WTC11 (cell line): ENCODE measurements around the gene TCF7L1. TPM values are rescaled to one million over a fixed set of nuclear protein-coding genes. Genes with fewer than 3 reads are reported as not detected.
A peak's percentile ranks its signal among the peaks of the same experiment; 100 is the strongest.

Experiments
- ATAC-seq: fragments of 200-7000 bp; cut with Tn5 transposase; 2 replicates; pipeline ENCODE4 v1.10.0; 2021; ENCODE audit warnings: mild to moderate bottlenecking, moderate library complexity
- CTCF ChIA-PET: fragments of 300-600 bp; sonication (Branson Sonifier 250); formaldehyde crosslinking; loops from one replicate; lab custom pipeline; 2021; ENCODE audit warnings: antibody characterized with exemption; lab: Charles Lee
- POLR2A ChIA-PET: fragments of 350-600 bp; sonication (Branson Sonifier 250); formaldehyde crosslinking; loops from one replicate; lab custom pipeline; 2021; ENCODE audit warnings: antibody characterized with exemption; lab: Charles Lee
- DNase-seq: peaks from one replicate; pipeline ENCODE4 v3.0.0; 2021; ENCODE audit warnings: low spot score
- H3K27ac Mint-ChIP-seq: 2 replicates; pipeline ENCODE4 v1.8.0; 2021; ENCODE audit warnings: mixed read lengths
- H3K27me3 Mint-ChIP-seq: 2 replicates; pipeline ENCODE4 v1.8.0; 2021; ENCODE audit warnings: low read depth, mild to moderate bottlenecking, moderate library complexity, mixed read lengths
- H3K36me3 Mint-ChIP-seq: 2 replicates; pipeline ENCODE4 v1.8.0; 2021; ENCODE audit warnings: mixed read lengths
- H3K4me1 Mint-ChIP-seq: 2 replicates; pipeline ENCODE4 v1.8.0; 2022; ENCODE audit warnings: mixed read lengths
- H3K4me3 Mint-ChIP-seq: 2 replicates; pipeline ENCODE4 v1.8.0; 2021; ENCODE audit warnings: mild to moderate bottlenecking, moderate library complexity, mixed read lengths
- H3K9me3 Mint-ChIP-seq: 2 replicates; pipeline ENCODE4 v1.8.0; 2021; ENCODE audit warnings: mixed read lengths
- CREM ChIP-seq: sonication (generic); formaldehyde crosslinking; IDR thresholded peaks from 2 replicates; pipeline ENCODE4 v1.8.1; 2022; ENCODE audit warnings: mild to moderate bottlenecking, missing genetic modification reagents, moderate library complexity
- ELF4 ChIP-seq: sonication (generic); formaldehyde crosslinking; IDR thresholded peaks from 2 replicates; pipeline ENCODE4 v1.8.1; 2022; ENCODE audit warnings: low read depth, mild to moderate bottlenecking, moderate library complexity, missing genetic modification reagents
- EMX1 ChIP-seq: fragments of 250-450 bp; sonication (Bioruptor Pico); IDR thresholded peaks from 2 replicates; pipeline ENCODE4 v1.8.0; 2021; ENCODE audit warnings: mild to moderate bottlenecking
- ESRRA ChIP-seq: sonication (generic); formaldehyde crosslinking; IDR thresholded peaks from 2 replicates; pipeline ENCODE4 v1.8.1; 2022; ENCODE audit warnings: mild to moderate bottlenecking, missing genetic modification reagents, borderline replicate concordance
- GABPB1 ChIP-seq: sonication (generic); formaldehyde crosslinking; IDR thresholded peaks from 2 replicates; pipeline ENCODE4 v1.8.1; 2023; ENCODE audit warnings: mild to moderate bottlenecking, missing genetic modification reagents
- HMGA2 ChIP-seq: fragments of 250-450 bp; sonication (Bioruptor Pico); IDR thresholded peaks from 2 replicates; pipeline ENCODE4 v1.4.0; 2021; ENCODE audit warnings: mild to moderate bottlenecking, moderate library complexity
- NFE2L1 ChIP-seq: sonication (generic); formaldehyde crosslinking; IDR thresholded peaks from 2 replicates; pipeline ENCODE4 v1.8.1; 2023; ENCODE audit warnings: missing genetic modification reagents
- NFYB ChIP-seq: sonication (generic); formaldehyde crosslinking; conservative IDR thresholded peaks from 2 replicates; pipeline ENCODE4 v1.8.0; 2022; ENCODE audit warnings: low read depth, missing genetic modification reagents
- SP1 ChIP-seq: sonication (generic); formaldehyde crosslinking; conservative IDR thresholded peaks from 2 replicates; pipeline ENCODE4 v1.8.1; 2022; ENCODE audit warnings: missing genetic modification reagents
- TCF7 ChIP-seq: sonication (generic); formaldehyde crosslinking; IDR thresholded peaks from 2 replicates; pipeline ENCODE4 v1.8.0; 2022; ENCODE audit warnings: mild to moderate bottlenecking, low read depth, missing genetic modification reagents, moderate library complexity
- ZNF416 ChIP-seq: fragments of 250-450 bp; sonication (Bioruptor Pico); IDR thresholded peaks from 2 replicates; pipeline ENCODE4 v1.9.0; 2021; ENCODE audit warnings: mild to moderate bottlenecking, inconsistent platforms
- ZNF423 ChIP-seq: fragments of 250-450 bp; sonication (Bioruptor Pico); IDR thresholded peaks from 2 replicates; pipeline ENCODE4 v2.1.2; 2022; ENCODE audit warnings: mild to moderate bottlenecking, moderate library complexity
- total RNA-seq: library from RNA; stranded (reverse); gene quantifications from 3 replicates; pipeline ENCODE4 v1.2.3, GENCODE V29; 2021
- TF ChIP-seq, protein P1 (sequence below): sonication (generic); formaldehyde crosslinking; IDR thresholded peaks from 2 replicates; pipeline ENCODE4 v1.8.0; 2023; ENCODE audit warnings: missing genetic modification reagents, mild to moderate bottlenecking, borderline replicate concordance
- TF ChIP-seq, protein P2 (sequence below): sonication (generic); formaldehyde crosslinking; IDR thresholded peaks from 2 replicates; pipeline ENCODE4 v1.8.1; 2022; ENCODE audit warnings: mild to moderate bottlenecking, moderate library complexity, missing genetic modification reagents
- TF ChIP-seq, protein P3 (sequence below): sonication (generic); formaldehyde crosslinking; IDR thresholded peaks from 2 replicates; pipeline ENCODE4 v1.8.0; 2023; ENCODE audit warnings: mild to moderate bottlenecking, missing genetic modification reagents
- TF ChIP-seq, protein P4 (sequence below): fragments of 250-450 bp; sonication (Bioruptor Pico); IDR thresholded peaks from 2 replicates; pipeline ENCODE4 v1.9.0; 2021; ENCODE audit warnings: mild to moderate bottlenecking
- TF ChIP-seq, protein P5 (sequence below): sonication (generic); formaldehyde crosslinking; conservative IDR thresholded peaks from 2 replicates; pipeline ENCODE4 v1.8.1; 2023; ENCODE audit warnings: mild to moderate bottlenecking, low read depth, missing genetic modification reagents, moderate library complexity
- TF ChIP-seq, protein P6 (sequence below): sonication (generic); formaldehyde crosslinking; IDR thresholded peaks from 2 replicates; pipeline ENCODE4 v1.8.0; 2022; ENCODE audit warnings: mild to moderate bottlenecking, missing genetic modification reagents
- TF ChIP-seq, protein P7 (sequence below): sonication (generic); formaldehyde crosslinking; IDR thresholded peaks from 2 replicates; pipeline ENCODE4 v1.8.1; 2022; ENCODE audit warnings: low read depth, missing genetic modification reagents, borderline replicate concordance

Gene TCF7L1
- total RNA-seq, 1 experiment from 2014 or later: 104 TPM

DNA sequence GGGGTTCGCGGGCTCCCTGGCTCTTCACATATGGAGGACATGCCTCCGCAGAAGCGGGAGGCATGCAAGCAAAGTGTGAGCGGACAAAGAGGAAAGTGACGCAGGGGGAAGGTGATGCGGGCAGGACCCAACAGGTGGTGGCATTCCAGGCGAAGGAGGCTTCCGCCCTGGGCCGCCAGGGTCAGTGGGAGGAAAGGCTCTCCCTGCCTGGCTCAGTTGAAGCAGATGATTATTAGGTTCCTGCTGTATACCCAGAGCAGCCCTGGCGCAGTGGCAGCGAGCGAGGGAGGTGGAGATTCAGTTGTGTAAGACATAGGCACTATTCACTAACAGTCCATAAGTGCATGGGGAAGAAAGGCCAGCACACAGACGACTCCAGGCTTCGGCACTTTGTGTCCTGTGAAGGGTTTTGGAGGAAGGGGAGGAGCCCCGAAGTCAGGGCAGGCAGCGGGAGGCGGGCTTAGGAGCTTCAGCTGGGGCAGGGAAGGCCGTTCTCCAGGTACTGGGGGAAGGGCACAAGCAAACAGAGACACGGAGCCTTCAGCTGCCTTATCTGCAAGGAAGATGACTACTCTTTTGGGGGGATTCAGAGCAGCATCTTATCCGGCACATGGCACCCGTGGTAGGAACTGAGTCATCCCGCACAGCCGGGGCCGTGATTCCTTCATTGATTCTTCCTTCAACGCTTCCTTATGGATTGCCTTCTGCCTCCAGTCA is 104.8 kb downstream of the TCF7L1 start (continued):
- TF ChIP-seq, protein P1, sequence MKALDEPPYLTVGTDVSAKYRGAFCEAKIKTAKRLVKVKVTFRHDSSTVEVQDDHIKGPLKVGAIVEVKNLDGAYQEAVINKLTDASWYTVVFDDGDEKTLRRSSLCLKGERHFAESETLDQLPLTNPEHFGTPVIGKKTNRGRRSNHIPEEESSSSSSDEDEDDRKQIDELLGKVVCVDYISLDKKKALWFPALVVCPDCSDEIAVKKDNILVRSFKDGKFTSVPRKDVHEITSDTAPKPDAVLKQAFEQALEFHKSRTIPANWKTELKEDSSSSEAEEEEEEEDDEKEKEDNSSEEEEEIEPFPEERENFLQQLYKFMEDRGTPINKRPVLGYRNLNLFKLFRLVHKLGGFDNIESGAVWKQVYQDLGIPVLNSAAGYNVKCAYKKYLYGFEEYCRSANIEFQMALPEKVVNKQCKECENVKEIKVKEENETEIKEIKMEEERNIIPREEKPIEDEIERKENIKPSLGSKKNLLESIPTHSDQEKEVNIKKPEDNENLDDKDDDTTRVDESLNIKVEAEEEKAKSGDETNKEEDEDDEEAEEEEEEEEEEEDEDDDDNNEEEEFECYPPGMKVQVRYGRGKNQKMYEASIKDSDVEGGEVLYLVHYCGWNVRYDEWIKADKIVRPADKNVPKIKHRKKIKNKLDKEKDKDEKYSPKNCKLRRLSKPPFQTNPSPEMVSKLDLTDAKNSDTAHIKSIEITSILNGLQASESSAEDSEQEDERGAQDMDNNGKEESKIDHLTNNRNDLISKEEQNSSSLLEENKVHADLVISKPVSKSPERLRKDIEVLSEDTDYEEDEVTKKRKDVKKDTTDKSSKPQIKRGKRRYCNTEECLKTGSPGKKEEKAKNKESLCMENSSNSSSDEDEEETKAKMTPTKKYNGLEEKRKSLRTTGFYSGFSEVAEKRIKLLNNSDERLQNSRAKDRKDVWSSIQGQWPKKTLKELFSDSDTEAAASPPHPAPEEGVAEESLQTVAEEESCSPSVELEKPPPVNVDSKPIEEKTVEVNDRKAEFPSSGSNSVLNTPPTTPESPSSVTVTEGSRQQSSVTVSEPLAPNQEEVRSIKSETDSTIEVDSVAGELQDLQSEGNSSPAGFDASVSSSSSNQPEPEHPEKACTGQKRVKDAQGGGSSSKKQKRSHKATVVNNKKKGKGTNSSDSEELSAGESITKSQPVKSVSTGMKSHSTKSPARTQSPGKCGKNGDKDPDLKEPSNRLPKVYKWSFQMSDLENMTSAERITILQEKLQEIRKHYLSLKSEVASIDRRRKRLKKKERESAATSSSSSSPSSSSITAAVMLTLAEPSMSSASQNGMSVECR (CRISPR knock-in tag): no peak
- TF ChIP-seq, protein P2, sequence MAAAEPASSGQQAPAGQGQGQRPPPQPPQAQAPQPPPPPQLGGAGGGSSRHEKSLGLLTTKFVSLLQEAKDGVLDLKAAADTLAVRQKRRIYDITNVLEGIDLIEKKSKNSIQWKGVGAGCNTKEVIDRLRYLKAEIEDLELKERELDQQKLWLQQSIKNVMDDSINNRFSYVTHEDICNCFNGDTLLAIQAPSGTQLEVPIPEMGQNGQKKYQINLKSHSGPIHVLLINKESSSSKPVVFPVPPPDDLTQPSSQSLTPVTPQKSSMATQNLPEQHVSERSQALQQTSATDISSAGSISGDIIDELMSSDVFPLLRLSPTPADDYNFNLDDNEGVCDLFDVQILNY (CRISPR knock-in tag): no peak
- TF ChIP-seq ZNF416 (no peak), ZNF423 (CRISPR knock-in tag) (0 out of 2 replicates have a peak, but pooled peaks have one; percentile 20)
- TF ChIP-seq, protein P3, sequence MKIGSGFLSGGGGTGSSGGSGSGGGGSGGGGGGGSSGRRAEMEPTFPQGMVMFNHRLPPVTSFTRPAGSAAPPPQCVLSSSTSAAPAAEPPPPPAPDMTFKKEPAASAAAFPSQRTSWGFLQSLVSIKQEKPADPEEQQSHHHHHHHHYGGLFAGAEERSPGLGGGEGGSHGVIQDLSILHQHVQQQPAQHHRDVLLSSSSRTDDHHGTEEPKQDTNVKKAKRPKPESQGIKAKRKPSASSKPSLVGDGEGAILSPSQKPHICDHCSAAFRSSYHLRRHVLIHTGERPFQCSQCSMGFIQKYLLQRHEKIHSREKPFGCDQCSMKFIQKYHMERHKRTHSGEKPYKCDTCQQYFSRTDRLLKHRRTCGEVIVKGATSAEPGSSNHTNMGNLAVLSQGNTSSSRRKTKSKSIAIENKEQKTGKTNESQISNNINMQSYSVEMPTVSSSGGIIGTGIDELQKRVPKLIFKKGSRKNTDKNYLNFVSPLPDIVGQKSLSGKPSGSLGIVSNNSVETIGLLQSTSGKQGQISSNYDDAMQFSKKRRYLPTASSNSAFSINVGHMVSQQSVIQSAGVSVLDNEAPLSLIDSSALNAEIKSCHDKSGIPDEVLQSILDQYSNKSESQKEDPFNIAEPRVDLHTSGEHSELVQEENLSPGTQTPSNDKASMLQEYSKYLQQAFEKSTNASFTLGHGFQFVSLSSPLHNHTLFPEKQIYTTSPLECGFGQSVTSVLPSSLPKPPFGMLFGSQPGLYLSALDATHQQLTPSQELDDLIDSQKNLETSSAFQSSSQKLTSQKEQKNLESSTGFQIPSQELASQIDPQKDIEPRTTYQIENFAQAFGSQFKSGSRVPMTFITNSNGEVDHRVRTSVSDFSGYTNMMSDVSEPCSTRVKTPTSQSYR: 0 out of 2 replicates have a peak, but pooled peaks have one; percentile 24
- TF ChIP-seq, all 79 proteins: peak for 14

DNA sequence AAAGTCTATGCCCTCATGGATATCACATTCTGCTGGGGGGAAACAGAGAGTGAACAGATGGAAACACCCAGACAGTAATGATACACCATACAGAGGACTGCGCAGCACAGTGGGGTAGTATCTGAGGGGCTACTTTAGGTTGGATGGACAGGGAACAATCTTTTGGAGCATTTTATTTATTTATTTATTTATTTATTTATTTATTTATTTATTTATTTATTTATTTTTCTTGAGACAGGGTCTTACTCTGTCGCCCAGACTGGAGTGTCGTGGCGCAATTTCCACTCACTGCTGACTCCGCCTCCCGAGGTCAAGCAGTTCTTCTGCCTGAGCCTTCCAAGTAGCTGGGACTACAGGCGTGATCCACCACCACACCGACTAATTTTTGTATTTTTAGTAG is 105.4 kb downstream of the TCF7L1 start:
- Mint-ChIP-seq H3K4me3 (peak overlapping the region; percentile 54), H3K27ac (peak overlapping the region; percentile 98), H3K27me3 (no peaks in the 10 kb centered on the region), H3K4me1 (peaks cover 87% of the 10 kb centered on the region), H3K9me3 (no peaks in the 10 kb centered on the region), H3K36me3 (peaks cover 5% of the 10 kb centered on the region; the same call in 1 of the 2 replicates)
- ATAC-seq (no peak), DNase-seq (no peak)
- ChIA-PET POLR2A (interaction anchor here (3.9 kb wide), 1 partner anchor 18 kb away, joined by 34 read pairs; no protein-coding TSS in a partner anchor), CTCF (interaction anchor here (0.7 to 4.9 kb wide), 9 partner anchors 8 to 53 kb away, joined by 3 to 35 read pairs (median 4); no protein-coding TSS in a partner anchor)
- TF ChIP-seq ESRRA (CRISPR knock-in tag) (no peak), EMX1 (no peak), ELF4 (CRISPR knock-in tag) (no peak), NFYB (no peak), SP1 (CRISPR knock-in tag) (no peak), HMGA2 (no peak), TCF7 (CRISPR knock-in tag) (no peak), GABPB1 (CRISPR knock-in tag) (no peak), NFE2L1 (CRISPR knock-in tag) (no peak), CREM (no peak)
- TF ChIP-seq, protein P4, sequence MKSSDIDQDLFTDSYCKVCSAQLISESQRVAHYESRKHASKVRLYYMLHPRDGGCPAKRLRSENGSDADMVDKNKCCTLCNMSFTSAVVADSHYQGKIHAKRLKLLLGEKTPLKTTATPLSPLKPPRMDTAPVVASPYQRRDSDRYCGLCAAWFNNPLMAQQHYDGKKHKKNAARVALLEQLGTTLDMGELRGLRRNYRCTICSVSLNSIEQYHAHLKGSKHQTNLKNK: no peak
- TF ChIP-seq, protein P5, sequence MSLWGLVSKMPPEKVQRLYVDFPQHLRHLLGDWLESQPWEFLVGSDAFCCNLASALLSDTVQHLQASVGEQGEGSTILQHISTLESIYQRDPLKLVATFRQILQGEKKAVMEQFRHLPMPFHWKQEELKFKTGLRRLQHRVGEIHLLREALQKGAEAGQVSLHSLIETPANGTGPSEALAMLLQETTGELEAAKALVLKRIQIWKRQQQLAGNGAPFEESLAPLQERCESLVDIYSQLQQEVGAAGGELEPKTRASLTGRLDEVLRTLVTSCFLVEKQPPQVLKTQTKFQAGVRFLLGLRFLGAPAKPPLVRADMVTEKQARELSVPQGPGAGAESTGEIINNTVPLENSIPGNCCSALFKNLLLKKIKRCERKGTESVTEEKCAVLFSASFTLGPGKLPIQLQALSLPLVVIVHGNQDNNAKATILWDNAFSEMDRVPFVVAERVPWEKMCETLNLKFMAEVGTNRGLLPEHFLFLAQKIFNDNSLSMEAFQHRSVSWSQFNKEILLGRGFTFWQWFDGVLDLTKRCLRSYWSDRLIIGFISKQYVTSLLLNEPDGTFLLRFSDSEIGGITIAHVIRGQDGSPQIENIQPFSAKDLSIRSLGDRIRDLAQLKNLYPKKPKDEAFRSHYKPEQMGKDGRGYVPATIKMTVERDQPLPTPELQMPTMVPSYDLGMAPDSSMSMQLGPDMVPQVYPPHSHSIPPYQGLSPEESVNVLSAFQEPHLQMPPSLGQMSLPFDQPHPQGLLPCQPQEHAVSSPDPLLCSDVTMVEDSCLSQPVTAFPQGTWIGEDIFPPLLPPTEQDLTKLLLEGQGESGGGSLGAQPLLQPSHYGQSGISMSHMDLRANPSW (CRISPR knock-in tag): no peak
- TF ChIP-seq, protein P6, sequence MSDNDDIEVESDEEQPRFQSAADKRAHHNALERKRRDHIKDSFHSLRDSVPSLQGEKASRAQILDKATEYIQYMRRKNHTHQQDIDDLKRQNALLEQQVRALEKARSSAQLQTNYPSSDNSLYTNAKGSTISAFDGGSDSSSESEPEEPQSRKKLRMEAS: no peak
- TF ChIP-seq, protein P7, sequence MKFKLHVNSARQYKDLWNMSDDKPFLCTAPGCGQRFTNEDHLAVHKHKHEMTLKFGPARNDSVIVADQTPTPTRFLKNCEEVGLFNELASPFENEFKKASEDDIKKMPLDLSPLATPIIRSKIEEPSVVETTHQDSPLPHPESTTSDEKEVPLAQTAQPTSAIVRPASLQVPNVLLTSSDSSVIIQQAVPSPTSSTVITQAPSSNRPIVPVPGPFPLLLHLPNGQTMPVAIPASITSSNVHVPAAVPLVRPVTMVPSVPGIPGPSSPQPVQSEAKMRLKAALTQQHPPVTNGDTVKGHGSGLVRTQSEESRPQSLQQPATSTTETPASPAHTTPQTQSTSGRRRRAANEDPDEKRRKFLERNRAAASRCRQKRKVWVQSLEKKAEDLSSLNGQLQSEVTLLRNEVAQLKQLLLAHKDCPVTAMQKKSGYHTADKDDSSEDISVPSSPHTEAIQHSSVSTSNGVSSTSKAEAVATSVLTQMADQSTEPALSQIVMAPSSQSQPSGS (CRISPR knock-in tag): no peak
